HCEC 1CT (cell line): ENCODE data around the gene ZNF516.
A peak's percentile ranks its signal among the peaks of the same experiment; 100 is the strongest.

Experiments used
- DNase-seq: peaks from one replicate; pipeline ENCODE4 v3.0.0-alpha.2; 2017

ZNF516 gene

GRCh38 chr18:76379226-76380126 is 115.6 kb downstream of the ZNF516 start:
- no peak for DNase-seq

- DNase-seq = no peak
Measured at GRCh38 chr18:76378526-76379215, 116.4 kb downstream of the ZNF516 start.

GRCh38 chr18:76377359-76377756 is 117.7 kb downstream of the ZNF516 start:
- no peak for DNase-seq

- no peak for DNase-seq
Measured at GRCh38 chr18:76376668-76377358, 118.2 kb downstream of the ZNF516 start.

GRCh38 chr18:76376225-76376624 is 118.8 kb downstream of the ZNF516 start:
- no peak for DNase-seq

- DNase-seq = no peak
Measured at GRCh38 chr18:76374330-76375281, 120.4 kb downstream of the ZNF516 start.

GRCh38 chr18:76373297-76373696 is 121.7 kb downstream of the ZNF516 start:
- no peak for DNase-seq

- DNase-seq = no peak
Measured at GRCh38 chr18:76371301-76372203, 123.5 kb downstream of the ZNF516 start.

- no peak for DNase-seq
Measured at GRCh38 chr18:76370686-76371085, 124.4 kb downstream of the ZNF516 start.

GRCh38 chr18:76370201-76370600 is 124.8 kb downstream of the ZNF516 start:
- no peak for DNase-seq

- no peak for DNase-seq
Measured at GRCh38 chr18:76369791-76370190, 125.3 kb downstream of the ZNF516 start.

GRCh38 chr18:76368976-76369375 is 126.1 kb downstream of the ZNF516 start:
- DNase-seq = no peak

GRCh38 chr18:76368271-76368670 is 126.8 kb downstream of the ZNF516 start:
- no peak for DNase-seq

- no peak for DNase-seq
Measured at GRCh38 chr18:76367168-76368125, 127.6 kb downstream of the ZNF516 start.

- no peak for DNase-seq
Measured at GRCh38 chr18:76365561-76365960, 129.5 kb downstream of the ZNF516 start.

GRCh38 chr18:76364282-76365259 is 130.5 kb downstream of the ZNF516 start:
- DNase-seq = no peak

- DNase-seq = peak; percentile 61
Measured at GRCh38 chr18:76363436-76364120, 131.5 kb downstream of the ZNF516 start.

- no peak for DNase-seq
Measured at GRCh38 chr18:76362676-76363075, 132.4 kb downstream of the ZNF516 start.
